ENCODE results near the gene RERGL.

The RERGL gene, protein sequence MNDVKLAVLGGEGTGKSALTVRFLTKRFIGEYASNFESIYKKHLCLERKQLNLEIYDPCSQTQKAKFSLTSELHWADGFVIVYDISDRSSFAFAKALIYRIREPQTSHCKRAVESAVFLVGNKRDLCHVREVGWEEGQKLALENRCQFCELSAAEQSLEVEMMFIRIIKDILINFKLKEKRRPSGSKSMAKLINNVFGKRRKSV

DNA sequence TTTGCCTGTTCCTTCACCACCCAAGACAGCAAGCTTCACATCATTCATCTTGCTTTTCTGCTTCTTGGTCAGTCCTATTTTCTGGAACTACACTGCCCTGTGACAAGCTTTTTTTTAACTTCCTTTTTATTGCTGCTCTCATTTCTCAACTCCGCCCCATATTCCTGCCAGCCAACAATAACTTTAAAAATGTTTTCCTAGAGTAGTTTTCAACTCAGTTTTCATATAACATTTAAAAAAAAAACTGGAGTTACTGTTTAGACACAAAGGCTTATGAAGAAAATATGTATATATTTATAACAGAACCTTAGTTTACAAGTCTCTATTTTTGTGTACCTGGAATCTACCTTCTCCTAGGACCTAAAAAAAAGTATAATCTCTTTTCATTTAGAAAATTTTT, at the start of gene RERGL:
RERGL (minus strand) TSS at position 101 of the 400 bp plus-strand sequence; CDS start at position 48, 53 bp downstream.
- no peaks in the 10 kb centered on the region for H3K36me3 ChIP-seq (ENCODE audit: control insufficient read depth, insufficient read depth, low read length)
- no peak within 1 kb of the TSS for H3K4me3 ChIP-seq (ENCODE audit: low read depth, low read length)
- no peaks in the 10 kb centered on the region for H3K27me3 ChIP-seq (ENCODE audit: control insufficient read depth, insufficient read depth, low read length)
- no peaks in the 10 kb centered on the region for H3K4me1 ChIP-seq (ENCODE audit: control insufficient read depth, insufficient read depth, low read length)
- no peak within 1 kb of the TSS for H3K27ac ChIP-seq (ENCODE audit: low read depth, low read length)
- H3K9me3 ChIP-seq (ENCODE audit: control insufficient read depth, insufficient read depth, low read length), result no peaks in the 10 kb centered on the region
- H3K9ac ChIP-seq (ENCODE audit: low read depth, low read length), result no peak within 1 kb of the TSS

DNA sequence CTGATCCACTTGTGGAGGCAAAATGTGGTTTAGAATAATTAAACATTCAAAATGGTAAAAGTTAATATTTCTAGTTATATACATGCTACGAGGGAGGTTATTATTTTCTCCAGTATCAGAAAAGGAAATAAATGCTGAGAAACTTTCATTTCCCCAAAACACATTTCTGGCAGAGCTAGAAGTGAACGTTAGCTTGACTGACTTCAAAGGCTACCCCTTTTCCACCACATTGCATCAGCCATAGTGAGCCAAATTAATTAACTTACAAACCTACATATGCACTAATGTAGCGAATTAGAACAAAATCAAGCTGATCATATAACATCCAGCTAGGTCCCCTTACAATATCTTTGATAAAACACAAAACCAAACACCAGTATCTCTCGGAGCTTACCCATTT, 49.3 kb upstream of the RERGL start:
- Histone ChIP-seq H3K27ac (ENCODE audit: low read depth, low read length) (no peak overlapping the region), H3K36me3 (ENCODE audit: control insufficient read depth, insufficient read depth, low read length) (no peaks in the 10 kb centered on the region), H3K9ac (ENCODE audit: low read depth, low read length) (no peak overlapping the region), H3K27me3 (ENCODE audit: control insufficient read depth, insufficient read depth, low read length) (no peaks in the 10 kb centered on the region), H3K9me3 (ENCODE audit: control insufficient read depth, insufficient read depth, low read length) (no peaks in the 10 kb centered on the region), H3K4me1 (ENCODE audit: control insufficient read depth, insufficient read depth, low read length) (peaks cover 8% of the 10 kb centered on the region), H3K4me3 (ENCODE audit: low read depth, low read length) (no peak overlapping the region)

DNA sequence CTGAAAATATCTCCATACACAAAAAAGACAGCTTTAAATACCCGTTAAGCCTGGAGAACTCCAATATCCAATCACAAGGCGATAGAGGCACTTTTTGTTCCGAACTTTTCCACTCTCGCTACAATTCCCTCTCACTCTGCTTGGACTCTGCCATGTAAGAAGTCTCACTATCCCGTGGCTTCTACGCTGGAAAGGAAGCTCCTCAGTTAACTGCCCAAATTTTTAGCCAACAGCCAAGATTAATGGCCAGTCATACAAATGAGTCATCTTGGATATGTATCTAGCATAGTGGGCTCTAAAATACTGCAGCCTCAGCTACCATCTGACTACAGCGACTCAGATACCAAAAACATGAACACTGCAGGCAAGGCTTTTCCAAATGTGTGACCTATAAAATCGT, 45.5 kb upstream of the RERGL start:
- no peaks in the 10 kb centered on the region for H3K27me3 ChIP-seq (ENCODE audit: control insufficient read depth, insufficient read depth, low read length)
- H3K9ac ChIP-seq (ENCODE audit: low read depth, low read length), result no peak overlapping the region
- no peaks in the 10 kb centered on the region for H3K36me3 ChIP-seq (ENCODE audit: control insufficient read depth, insufficient read depth, low read length)
- no peak overlapping the region for H3K4me3 ChIP-seq (ENCODE audit: low read depth, low read length)
- H3K4me1 ChIP-seq (ENCODE audit: control insufficient read depth, insufficient read depth, low read length), result peaks cover 8% of the 10 kb centered on the region
- H3K9me3 ChIP-seq (ENCODE audit: control insufficient read depth, insufficient read depth, low read length), result no peaks in the 10 kb centered on the region
- no peak overlapping the region for H3K27ac ChIP-seq (ENCODE audit: low read depth, low read length)

DNA sequence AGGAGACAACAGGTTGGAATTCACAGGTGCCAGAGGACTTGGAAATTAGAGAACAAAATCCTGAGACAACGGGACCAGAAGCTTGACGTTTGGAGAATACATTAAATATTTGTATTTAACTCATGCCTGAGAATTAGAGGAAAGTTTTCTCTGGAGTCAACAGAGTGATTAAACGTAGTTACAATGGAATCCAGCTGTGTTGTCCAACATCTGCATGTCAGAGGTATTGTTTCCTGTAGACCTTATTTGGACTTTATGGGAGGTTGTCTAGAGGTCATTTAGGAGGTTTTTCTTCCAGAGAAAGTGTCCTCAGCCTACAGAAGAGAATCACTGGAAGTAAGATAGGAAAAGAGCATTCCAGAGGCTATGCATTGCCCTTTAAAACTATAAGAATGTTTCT, 45.1 kb upstream of the RERGL start:
- H3K9me3 ChIP-seq (ENCODE audit: control insufficient read depth, insufficient read depth, low read length), result no peaks in the 10 kb centered on the region
- H3K9ac ChIP-seq (ENCODE audit: low read depth, low read length), result no peak overlapping the region
- H3K27ac ChIP-seq (ENCODE audit: low read depth, low read length), result no peak overlapping the region
- no peaks in the 10 kb centered on the region for H3K27me3 ChIP-seq (ENCODE audit: control insufficient read depth, insufficient read depth, low read length)
- H3K4me3 ChIP-seq (ENCODE audit: low read depth, low read length), result no peak overlapping the region
- peaks cover 8% of the 10 kb centered on the region for H3K4me1 ChIP-seq (ENCODE audit: control insufficient read depth, insufficient read depth, low read length)
- no peaks in the 10 kb centered on the region for H3K36me3 ChIP-seq (ENCODE audit: control insufficient read depth, insufficient read depth, low read length)

DNA sequence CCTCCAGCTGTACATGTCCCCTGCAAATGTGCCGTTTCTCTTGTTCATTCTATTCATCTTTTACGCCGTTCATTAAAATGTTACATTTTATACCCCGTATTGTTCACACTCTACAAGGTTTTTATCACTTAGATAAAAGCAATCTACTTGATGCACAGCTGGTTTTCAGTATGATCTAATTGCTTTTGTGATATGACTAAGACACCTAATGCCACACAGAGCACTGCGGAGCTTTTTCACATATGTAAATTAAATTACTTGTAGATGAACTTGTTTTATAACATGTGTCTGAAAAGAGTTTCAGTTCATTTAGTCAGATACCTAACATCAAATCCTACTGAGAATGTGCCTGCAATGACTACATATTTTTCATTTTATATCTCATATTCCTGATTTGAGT, 40.9 kb upstream of the RERGL start:
- H3K4me3 ChIP-seq (ENCODE audit: low read depth, low read length), result no peak overlapping the region
- no peak overlapping the region for H3K9ac ChIP-seq (ENCODE audit: low read depth, low read length)
- no peaks in the 10 kb centered on the region for H3K36me3 ChIP-seq (ENCODE audit: control insufficient read depth, insufficient read depth, low read length)
- 0 out of 2 replicates have a peak, but pooled peaks cover 5% of the 10 kb centered on the region for H3K9me3 ChIP-seq (ENCODE audit: control insufficient read depth, insufficient read depth, low read length)
- H3K4me1 ChIP-seq (ENCODE audit: control insufficient read depth, insufficient read depth, low read length), result peaks cover 8% of the 10 kb centered on the region
- no peak overlapping the region for H3K27ac ChIP-seq (ENCODE audit: low read depth, low read length)
- no peaks in the 10 kb centered on the region for H3K27me3 ChIP-seq (ENCODE audit: control insufficient read depth, insufficient read depth, low read length)

DNA sequence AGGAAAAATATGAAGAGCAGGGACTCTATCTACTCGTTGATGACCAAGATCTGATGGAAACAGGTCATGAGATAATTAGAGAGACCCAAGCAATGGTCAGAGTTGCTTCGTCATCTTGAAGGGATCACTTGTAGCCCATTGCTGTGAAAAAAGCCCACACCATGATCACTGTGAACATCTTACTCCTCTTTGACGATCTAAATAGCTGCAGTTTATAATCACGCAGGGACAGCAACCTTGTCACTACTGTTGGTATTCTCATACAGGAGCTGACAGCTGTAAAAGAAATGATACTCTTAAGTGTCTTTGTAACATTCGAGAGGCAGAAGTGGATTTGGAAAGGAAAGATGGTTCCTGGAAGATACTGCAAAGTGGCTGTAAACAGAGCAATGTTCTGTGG, 33.7 kb upstream of the RERGL start:
- H3K4me1 ChIP-seq (ENCODE audit: control insufficient read depth, insufficient read depth, low read length), result no peaks in the 10 kb centered on the region; the same call in 1 of the 2 replicates
- H3K27ac ChIP-seq (ENCODE audit: low read depth, low read length), result no peak overlapping the region
- H3K4me3 ChIP-seq (ENCODE audit: low read depth, low read length), result no peak overlapping the region
- H3K36me3 ChIP-seq (ENCODE audit: control insufficient read depth, insufficient read depth, low read length), result no peaks in the 10 kb centered on the region
- H3K9me3 ChIP-seq (ENCODE audit: control insufficient read depth, insufficient read depth, low read length), result 0 out of 2 replicates have a peak, but pooled peaks cover 5% of the 10 kb centered on the region
- H3K27me3 ChIP-seq (ENCODE audit: control insufficient read depth, insufficient read depth, low read length), result no peaks in the 10 kb centered on the region
- no peak overlapping the region for H3K9ac ChIP-seq (ENCODE audit: low read depth, low read length)

DNA sequence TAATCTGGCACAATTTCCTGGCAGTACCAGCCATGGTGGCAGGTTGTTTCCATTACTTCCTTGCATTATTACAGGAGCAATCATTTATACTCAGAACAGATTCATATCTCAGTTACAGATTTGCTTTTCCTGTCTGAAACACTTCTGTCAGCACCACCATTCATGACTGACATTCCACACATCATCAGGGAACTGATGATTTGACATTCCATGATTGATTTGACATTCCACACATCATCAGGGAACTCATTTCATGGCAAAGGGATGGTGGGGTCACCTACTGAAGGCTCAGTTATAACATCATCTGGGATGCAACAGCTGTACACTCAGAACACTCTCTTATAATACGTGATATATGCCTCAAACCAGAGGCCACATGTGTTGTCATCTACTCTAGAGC, 30.9 kb upstream of the RERGL start:
- Histone ChIP-seq H3K36me3 (ENCODE audit: control insufficient read depth, insufficient read depth, low read length) (no peaks in the 10 kb centered on the region), H3K27me3 (ENCODE audit: control insufficient read depth, insufficient read depth, low read length) (no peaks in the 10 kb centered on the region), H3K9me3 (ENCODE audit: control insufficient read depth, insufficient read depth, low read length) (no peaks in the 10 kb centered on the region), H3K27ac (ENCODE audit: low read depth, low read length) (no peak overlapping the region), H3K4me1 (ENCODE audit: control insufficient read depth, insufficient read depth, low read length) (no peaks in the 10 kb centered on the region; the same call in 1 of the 2 replicates), H3K9ac (ENCODE audit: low read depth, low read length) (no peak overlapping the region), H3K4me3 (ENCODE audit: low read depth, low read length) (no peak overlapping the region)

DNA sequence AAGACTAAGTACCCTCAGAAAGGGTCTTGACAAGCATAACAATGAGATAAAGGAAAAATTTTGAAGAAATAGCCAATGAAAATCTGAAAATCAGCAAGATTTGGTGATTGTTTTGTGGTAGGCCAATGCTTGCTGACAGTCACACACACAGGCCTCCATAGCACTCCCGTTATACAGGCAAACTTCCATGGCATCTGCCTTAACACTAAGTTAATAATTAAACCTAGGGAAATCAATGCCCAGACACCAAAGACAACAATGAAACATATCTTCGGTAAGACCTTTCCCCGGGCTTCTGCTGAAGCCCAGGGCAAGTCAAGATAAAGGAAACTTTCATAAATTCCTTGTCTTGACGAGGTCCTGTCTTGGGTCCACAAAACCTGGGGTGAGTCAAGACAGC, 18.6 kb upstream of the RERGL start:
- no peak overlapping the region for H3K9ac ChIP-seq (ENCODE audit: low read depth, low read length)
- no peaks in the 10 kb centered on the region for H3K27me3 ChIP-seq (ENCODE audit: control insufficient read depth, insufficient read depth, low read length)
- no peak overlapping the region for H3K27ac ChIP-seq (ENCODE audit: low read depth, low read length)
- H3K4me1 ChIP-seq (ENCODE audit: control insufficient read depth, insufficient read depth, low read length), result no peaks in the 10 kb centered on the region
- no peaks in the 10 kb centered on the region for H3K36me3 ChIP-seq (ENCODE audit: control insufficient read depth, insufficient read depth, low read length)
- no peaks in the 10 kb centered on the region for H3K9me3 ChIP-seq (ENCODE audit: control insufficient read depth, insufficient read depth, low read length)
- H3K4me3 ChIP-seq (ENCODE audit: low read depth, low read length), result no peak overlapping the region

DNA sequence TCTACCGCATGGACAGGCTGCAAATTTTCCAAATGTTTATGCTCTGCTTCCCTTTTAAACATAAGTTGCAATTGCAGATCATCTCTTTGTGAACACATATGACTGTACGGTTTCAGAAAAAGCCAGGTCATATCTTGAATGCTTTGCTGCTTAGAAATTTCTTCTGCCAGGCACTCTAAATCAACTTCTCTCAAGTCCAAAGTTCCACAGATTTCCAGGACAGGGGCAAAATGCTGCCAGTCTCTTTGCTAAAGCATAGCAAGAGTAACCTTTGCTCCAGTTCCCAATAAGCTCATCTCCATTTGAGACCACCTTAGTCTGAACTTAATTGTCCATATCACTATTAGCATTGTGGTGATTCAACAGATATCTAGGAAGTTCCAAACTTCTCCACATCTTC, 13.6 kb upstream of the RERGL start:
- H3K9me3 ChIP-seq (ENCODE audit: control insufficient read depth, insufficient read depth, low read length), result peaks cover 12% of the 10 kb centered on the region
- H3K9ac ChIP-seq (ENCODE audit: low read depth, low read length), result no peak overlapping the region
- H3K27me3 ChIP-seq (ENCODE audit: control insufficient read depth, insufficient read depth, low read length), result no peaks in the 10 kb centered on the region
- no peaks in the 10 kb centered on the region for H3K4me1 ChIP-seq (ENCODE audit: control insufficient read depth, insufficient read depth, low read length)
- H3K4me3 ChIP-seq (ENCODE audit: low read depth, low read length), result no peak overlapping the region
- H3K36me3 ChIP-seq (ENCODE audit: control insufficient read depth, insufficient read depth, low read length), result no peaks in the 10 kb centered on the region
- no peak overlapping the region for H3K27ac ChIP-seq (ENCODE audit: low read depth, low read length)

DNA sequence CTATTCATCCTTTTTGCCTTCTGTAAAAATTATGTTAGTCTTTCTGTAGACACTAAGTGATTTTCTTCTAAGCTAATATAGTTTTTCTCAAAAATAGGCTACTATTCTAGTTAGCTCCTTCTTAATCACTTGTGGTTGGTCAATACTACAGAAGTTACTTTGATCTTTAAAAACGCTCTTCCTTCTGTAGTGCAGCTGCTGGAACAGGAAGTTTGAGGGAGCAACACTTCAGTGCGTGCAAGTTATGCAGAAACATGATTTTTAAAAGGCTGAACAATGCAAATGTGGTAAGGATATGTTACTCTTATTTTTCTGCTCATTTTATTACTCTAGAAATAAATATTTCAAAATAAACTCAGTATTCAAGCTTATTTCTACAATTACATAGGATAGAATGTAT, 11.1 kb upstream of the RERGL start:
- Histone ChIP-seq H3K9me3 (ENCODE audit: control insufficient read depth, insufficient read depth, low read length) (peaks cover 23% of the 10 kb centered on the region), H3K27ac (ENCODE audit: low read depth, low read length) (no peak overlapping the region), H3K9ac (ENCODE audit: low read depth, low read length) (no peak overlapping the region), H3K27me3 (ENCODE audit: control insufficient read depth, insufficient read depth, low read length) (no peaks in the 10 kb centered on the region), H3K4me3 (ENCODE audit: low read depth, low read length) (no peak overlapping the region), H3K36me3 (ENCODE audit: control insufficient read depth, insufficient read depth, low read length) (no peaks in the 10 kb centered on the region), H3K4me1 (ENCODE audit: control insufficient read depth, insufficient read depth, low read length) (no peaks in the 10 kb centered on the region)

DNA sequence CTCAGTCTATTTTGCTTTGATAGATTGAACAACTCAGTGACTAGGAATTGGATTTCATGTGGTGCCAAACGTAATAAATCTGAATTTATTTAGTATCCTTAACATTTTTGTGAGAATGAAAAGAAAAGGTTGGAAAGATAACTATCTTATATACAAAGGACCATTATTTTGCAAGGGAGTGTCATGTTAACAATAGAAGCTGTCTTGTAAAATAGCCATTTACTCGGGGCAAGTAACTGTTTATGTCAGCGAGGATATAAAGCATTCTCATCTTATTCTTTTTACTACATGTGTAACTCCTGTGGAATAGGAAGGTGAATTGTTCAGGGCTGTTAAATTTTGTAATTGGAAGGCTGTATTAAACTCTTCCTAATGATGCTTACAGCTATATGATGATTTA, 5.9 kb downstream of the RERGL start:
- Histone ChIP-seq H3K27ac (ENCODE audit: low read depth, low read length) (no peak overlapping the region), H3K4me3 (ENCODE audit: low read depth, low read length) (no peak overlapping the region), H3K9ac (ENCODE audit: low read depth, low read length) (no peak overlapping the region), H3K27me3 (ENCODE audit: control insufficient read depth, insufficient read depth, low read length) (no peaks in the 10 kb centered on the region), H3K9me3 (ENCODE audit: control insufficient read depth, insufficient read depth, low read length) (no peaks in the 10 kb centered on the region), H3K36me3 (ENCODE audit: control insufficient read depth, insufficient read depth, low read length) (no peaks in the 10 kb centered on the region), H3K4me1 (ENCODE audit: control insufficient read depth, insufficient read depth, low read length) (no peaks in the 10 kb centered on the region)
